ENCODE results near the gene RNU6-8.

Gene RNU6-8

GRCh38 chr14:32217301-32217700, 14.2 kb upstream of the RNU6-8 start:
- H3K4me1 ChIP-seq (ENCODE audit: insufficient read depth, low read length, severe bottlenecking) = no peaks in the 10 kb centered on the region
- H3K79me2 ChIP-seq (ENCODE audit: insufficient read depth, low read length) = no peaks in the 10 kb centered on the region
- H3K27ac ChIP-seq (ENCODE audit: low read depth, low read length, poor library complexity, severe bottlenecking) = no peak overlapping the region
- no peak overlapping the region for H3K9ac ChIP-seq (ENCODE audit: low read length)
- no peaks in the 10 kb centered on the region for H3K9me3 ChIP-seq (ENCODE audit: low read length)
- no peaks in the 10 kb centered on the region for H3F3A ChIP-seq (ENCODE audit: insufficient read depth, low read length)
- H3K4me2 ChIP-seq (ENCODE audit: low read length) = no peak overlapping the region
- no peak for TF ChIP-seq CTCF (IDR thresholded peaks at IDR 0.05; ENCODE audit: low read length)
- TF ChIP-seq EZH2 (IDR thresholded peaks at IDR 0.05; ENCODE audit: borderline replicate concordance, low read length) = no peak
- H3K36me3 ChIP-seq (ENCODE audit: insufficient read depth, low read length) = no peaks in the 10 kb centered on the region
- no peak overlapping the region for H2AFZ ChIP-seq (ENCODE audit: low read length)
- H4K20me1 ChIP-seq (ENCODE audit: insufficient read depth, low read length) = no peaks in the 10 kb centered on the region
- no peaks in the 10 kb centered on the region for H3K9me2 ChIP-seq (ENCODE audit: low read depth, low read length)
- H3K27me3 ChIP-seq (ENCODE audit: insufficient read depth, low read length) = no peaks in the 10 kb centered on the region
- H3K4me3 ChIP-seq (ENCODE audit: low read depth, low read length, poor library complexity, severe bottlenecking) = no peak overlapping the region

DNA sequence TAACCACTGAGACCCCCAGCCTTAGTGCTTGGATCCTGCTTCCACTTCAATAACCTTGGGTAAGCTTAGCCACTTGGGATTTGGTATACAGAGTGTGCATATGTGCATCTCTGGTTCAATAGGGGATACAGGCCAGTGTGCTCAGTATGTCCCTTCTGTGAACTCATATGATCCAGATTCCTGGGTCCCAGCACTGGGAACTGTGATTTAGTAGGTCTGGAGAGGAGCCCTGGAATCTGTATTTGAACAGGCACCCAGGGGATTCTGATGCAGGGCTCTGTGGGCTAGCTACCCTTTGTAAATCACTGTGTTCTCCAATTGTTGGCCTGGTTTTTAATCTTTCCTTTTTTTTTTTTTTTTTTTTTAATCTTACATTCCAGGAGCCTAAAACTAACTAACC, 9.8 kb upstream of the RNU6-8 start:
- no peaks in the 10 kb centered on the region for H3K36me3 ChIP-seq (ENCODE audit: insufficient read depth, low read length)
- no peak overlapping the region for H2AFZ ChIP-seq (ENCODE audit: low read length)
- H3F3A ChIP-seq (ENCODE audit: insufficient read depth, low read length) = no peaks in the 10 kb centered on the region
- H3K4me1 ChIP-seq (ENCODE audit: insufficient read depth, low read length, severe bottlenecking) = no peaks in the 10 kb centered on the region
- no peaks in the 10 kb centered on the region for H3K79me2 ChIP-seq (ENCODE audit: insufficient read depth, low read length)
- H3K9ac ChIP-seq (ENCODE audit: low read length) = no peak overlapping the region
- no peaks in the 10 kb centered on the region for H3K9me2 ChIP-seq (ENCODE audit: low read depth, low read length)
- H3K27me3 ChIP-seq (ENCODE audit: insufficient read depth, low read length) = no peaks in the 10 kb centered on the region
- TF ChIP-seq CTCF (IDR thresholded peaks at IDR 0.05; ENCODE audit: low read length) = no peak
- TF ChIP-seq EZH2 (IDR thresholded peaks at IDR 0.05; ENCODE audit: borderline replicate concordance, low read length) = no peak
- no peaks in the 10 kb centered on the region for H3K9me3 ChIP-seq (ENCODE audit: low read length)
- H3K4me3 ChIP-seq (ENCODE audit: low read depth, low read length, poor library complexity, severe bottlenecking) = no peak overlapping the region
- H3K4me2 ChIP-seq (ENCODE audit: low read length) = no peak overlapping the region
- no peaks in the 10 kb centered on the region for H4K20me1 ChIP-seq (ENCODE audit: insufficient read depth, low read length)
- H3K27ac ChIP-seq (ENCODE audit: low read depth, low read length, poor library complexity, severe bottlenecking) = no peak overlapping the region

DNA sequence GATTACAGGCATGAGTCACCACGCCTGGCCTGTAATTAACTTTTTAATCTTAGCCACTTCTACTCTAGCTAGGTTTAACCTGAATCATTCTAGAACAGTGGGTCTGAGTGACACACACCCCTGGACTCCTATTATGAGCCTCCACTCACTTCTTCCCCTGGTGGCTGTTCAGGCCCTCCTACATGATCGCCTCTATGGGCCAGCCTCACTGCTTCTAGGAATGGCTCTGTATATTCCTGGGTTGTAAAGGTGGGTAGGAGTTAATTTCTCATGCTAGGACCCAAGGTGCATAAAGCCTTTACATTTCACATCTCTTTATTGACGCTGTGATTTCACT, 8.0 kb upstream of the RNU6-8 start:
- no peaks in the 10 kb centered on the region for H3K9me2 ChIP-seq (ENCODE audit: low read depth, low read length)
- H4K20me1 ChIP-seq (ENCODE audit: insufficient read depth, low read length) = no peaks in the 10 kb centered on the region
- no peak overlapping the region for H3K4me2 ChIP-seq (ENCODE audit: low read length)
- no peaks in the 10 kb centered on the region for H3K79me2 ChIP-seq (ENCODE audit: insufficient read depth, low read length)
- H3K9ac ChIP-seq (ENCODE audit: low read length) = no peak overlapping the region
- no peak overlapping the region for H3K4me3 ChIP-seq (ENCODE audit: low read depth, low read length, poor library complexity, severe bottlenecking)
- no peaks in the 10 kb centered on the region for H3F3A ChIP-seq (ENCODE audit: insufficient read depth, low read length)
- H3K36me3 ChIP-seq (ENCODE audit: insufficient read depth, low read length) = no peaks in the 10 kb centered on the region
- no peaks in the 10 kb centered on the region for H3K9me3 ChIP-seq (ENCODE audit: low read length)
- TF ChIP-seq CTCF (IDR thresholded peaks at IDR 0.05; ENCODE audit: low read length) (no peak), EZH2 (IDR thresholded peaks at IDR 0.05; ENCODE audit: borderline replicate concordance, low read length) (no peak)
- H3K4me1 ChIP-seq (ENCODE audit: insufficient read depth, low read length, severe bottlenecking) = no peaks in the 10 kb centered on the region
- H2AFZ ChIP-seq (ENCODE audit: low read length) = no peak overlapping the region
- H3K27ac ChIP-seq (ENCODE audit: low read depth, low read length, poor library complexity, severe bottlenecking) = no peak overlapping the region
- H3K27me3 ChIP-seq (ENCODE audit: insufficient read depth, low read length) = no peaks in the 10 kb centered on the region

All from OCI-LY1 (cell line).